Measurements from ENCODE around the gene ATP11B.
A peak's percentile ranks its signal among the peaks of the same experiment; 100 is the strongest.

DNA sequence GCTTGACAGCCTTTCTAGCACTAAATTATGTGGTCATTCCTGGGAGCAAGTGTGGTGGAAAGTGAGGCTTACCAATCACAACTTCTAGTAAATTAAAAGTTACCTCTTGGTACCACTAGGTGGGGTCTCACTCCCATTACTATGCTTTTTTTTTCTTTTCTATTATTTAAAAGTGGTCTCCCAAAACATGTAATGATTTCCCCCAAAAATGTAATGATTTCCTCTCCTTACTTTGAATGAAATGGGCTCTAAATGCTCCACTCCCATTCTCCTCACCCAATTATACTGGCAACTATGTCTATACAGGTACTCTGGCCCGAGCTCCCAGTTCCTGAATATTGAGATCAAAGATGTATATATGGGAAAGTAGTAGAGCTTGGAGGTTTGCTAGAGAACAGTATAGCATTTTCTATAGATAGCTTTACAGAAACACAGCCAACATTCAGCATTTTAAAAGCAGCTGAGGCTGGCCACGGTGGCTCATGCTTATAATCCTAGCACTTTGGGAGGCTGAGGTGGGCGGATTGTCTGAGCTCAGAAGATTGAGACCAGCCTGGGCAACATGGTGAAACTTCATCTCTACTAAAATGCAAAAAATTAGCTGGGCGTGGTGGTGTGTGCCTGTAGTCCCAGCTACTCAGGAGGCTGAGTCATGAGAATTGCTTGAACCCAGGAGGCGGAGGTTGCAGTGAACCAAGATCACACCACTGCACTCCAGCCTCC, 116.2 kb downstream of the ATP11B start:
- TF ChIP-seq EZH2phosphoT487 (IDR thresholded peaks at IDR 0.05; ENCODE audit: unreplicated experiment) (no peak), STAT1 (IDR thresholded peaks at IDR 0.05; ENCODE audit: unreplicated experiment) (no peak), EZH2 (IDR thresholded peaks at IDR 0.05; ENCODE audit: low read depth, unreplicated experiment) (no peak), CREB1 (CRISPR knock-in tag; IDR thresholded peaks at IDR 0.05; ENCODE audit: low read depth) (no peak)
- TF ChIP-seq, protein P1, sequence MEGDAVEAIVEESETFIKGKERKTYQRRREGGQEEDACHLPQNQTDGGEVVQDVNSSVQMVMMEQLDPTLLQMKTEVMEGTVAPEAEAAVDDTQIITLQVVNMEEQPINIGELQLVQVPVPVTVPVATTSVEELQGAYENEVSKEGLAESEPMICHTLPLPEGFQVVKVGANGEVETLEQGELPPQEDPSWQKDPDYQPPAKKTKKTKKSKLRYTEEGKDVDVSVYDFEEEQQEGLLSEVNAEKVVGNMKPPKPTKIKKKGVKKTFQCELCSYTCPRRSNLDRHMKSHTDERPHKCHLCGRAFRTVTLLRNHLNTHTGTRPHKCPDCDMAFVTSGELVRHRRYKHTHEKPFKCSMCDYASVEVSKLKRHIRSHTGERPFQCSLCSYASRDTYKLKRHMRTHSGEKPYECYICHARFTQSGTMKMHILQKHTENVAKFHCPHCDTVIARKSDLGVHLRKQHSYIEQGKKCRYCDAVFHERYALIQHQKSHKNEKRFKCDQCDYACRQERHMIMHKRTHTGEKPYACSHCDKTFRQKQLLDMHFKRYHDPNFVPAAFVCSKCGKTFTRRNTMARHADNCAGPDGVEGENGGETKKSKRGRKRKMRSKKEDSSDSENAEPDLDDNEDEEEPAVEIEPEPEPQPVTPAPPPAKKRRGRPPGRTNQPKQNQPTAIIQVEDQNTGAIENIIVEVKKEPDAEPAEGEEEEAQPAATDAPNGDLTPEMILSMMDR (conservative IDR thresholded peaks at IDR 0.05; ENCODE audit: low read depth in 2 of 2): peak; percentile 59 to 79
- TF ChIP-seq, protein P2, sequence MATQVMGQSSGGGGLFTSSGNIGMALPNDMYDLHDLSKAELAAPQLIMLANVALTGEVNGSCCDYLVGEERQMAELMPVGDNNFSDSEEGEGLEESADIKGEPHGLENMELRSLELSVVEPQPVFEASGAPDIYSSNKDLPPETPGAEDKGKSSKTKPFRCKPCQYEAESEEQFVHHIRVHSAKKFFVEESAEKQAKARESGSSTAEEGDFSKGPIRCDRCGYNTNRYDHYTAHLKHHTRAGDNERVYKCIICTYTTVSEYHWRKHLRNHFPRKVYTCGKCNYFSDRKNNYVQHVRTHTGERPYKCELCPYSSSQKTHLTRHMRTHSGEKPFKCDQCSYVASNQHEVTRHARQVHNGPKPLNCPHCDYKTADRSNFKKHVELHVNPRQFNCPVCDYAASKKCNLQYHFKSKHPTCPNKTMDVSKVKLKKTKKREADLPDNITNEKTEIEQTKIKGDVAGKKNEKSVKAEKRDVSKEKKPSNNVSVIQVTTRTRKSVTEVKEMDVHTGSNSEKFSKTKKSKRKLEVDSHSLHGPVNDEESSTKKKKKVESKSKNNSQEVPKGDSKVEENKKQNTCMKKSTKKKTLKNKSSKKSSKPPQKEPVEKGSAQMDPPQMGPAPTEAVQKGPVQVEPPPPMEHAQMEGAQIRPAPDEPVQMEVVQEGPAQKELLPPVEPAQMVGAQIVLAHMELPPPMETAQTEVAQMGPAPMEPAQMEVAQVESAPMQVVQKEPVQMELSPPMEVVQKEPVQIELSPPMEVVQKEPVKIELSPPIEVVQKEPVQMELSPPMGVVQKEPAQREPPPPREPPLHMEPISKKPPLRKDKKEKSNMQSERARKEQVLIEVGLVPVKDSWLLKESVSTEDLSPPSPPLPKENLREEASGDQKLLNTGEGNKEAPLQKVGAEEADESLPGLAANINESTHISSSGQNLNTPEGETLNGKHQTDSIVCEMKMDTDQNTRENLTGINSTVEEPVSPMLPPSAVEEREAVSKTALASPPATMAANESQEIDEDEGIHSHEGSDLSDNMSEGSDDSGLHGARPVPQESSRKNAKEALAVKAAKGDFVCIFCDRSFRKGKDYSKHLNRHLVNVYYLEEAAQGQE (IDR thresholded peaks at IDR 0.05; ENCODE audit: unreplicated experiment): no peak
